GM18951 (cell line): ENCODE data around the gene STX5.
"Not testable (repeated sequence)": the region's sequence is repeated elsewhere in the genome, so short reads cannot be mapped to it uniquely, and the experiment has no call there.

Experiments used
- POLR2A ChIP-seq: IDR thresholded peaks from 4 replicates; pipeline ENCODE4 v1.6.1; 2011; ENCODE audit warnings: mild to moderate bottlenecking; ENCODE audit not compliant: insufficient read length, insufficient read depth; ENCODE audit errors: extremely low read depth
- in situ Hi-C: fragments of 300-500 bp; cut with MboI; formaldehyde crosslinking; loops from one replicate; pipeline ENCODE4 v1.12.0; 2022; ENCODE audit warnings: low sequenced_read_pairs, mixed read lengths, inconsistent platforms; ENCODE audit not compliant: unreplicated experiment

STX5 gene

GRCh38 chr11:62832336-62833234 is 734 bp upstream of the STX5 start, which contains the start of gene TEX54:
Gene TEX54 (minus strand): TSS chr11:62832841.
- TF ChIP-seq POLR2A = no peak
- in situ Hi-C loops = no loop called here

DNA sequence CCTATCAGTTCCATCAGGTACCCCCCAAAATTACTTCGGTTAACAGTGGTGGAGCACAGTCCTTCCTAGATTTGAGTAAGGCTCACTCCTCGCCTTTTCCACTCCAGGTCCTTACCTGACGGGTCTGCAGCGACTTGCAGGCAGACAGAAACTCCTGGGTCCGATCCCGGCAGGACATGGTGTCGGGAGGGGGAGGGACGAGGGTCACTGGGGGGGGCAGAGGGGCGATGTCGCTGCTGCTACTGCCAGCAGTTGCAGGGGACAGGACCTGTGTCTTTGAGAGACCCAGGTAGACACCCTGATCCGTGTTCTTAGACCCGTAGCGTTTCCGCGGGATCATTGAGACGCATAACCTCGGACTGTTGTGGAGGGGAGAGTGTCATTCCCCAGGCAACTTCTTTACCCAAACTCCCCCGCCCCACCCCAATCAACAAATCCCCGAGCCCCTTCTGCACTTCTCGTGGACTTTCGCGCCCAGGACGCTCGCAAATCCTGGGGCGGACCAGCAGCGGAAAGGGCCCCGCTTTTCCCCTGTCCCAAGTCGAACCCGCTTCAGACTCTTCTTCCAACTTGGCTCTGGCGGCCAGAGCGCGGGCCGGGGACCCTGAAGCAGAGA is 839 bp downstream of the STX5 start:
- in situ Hi-C loops = no loop called here
- TF ChIP-seq POLR2A = no peak

DNA sequence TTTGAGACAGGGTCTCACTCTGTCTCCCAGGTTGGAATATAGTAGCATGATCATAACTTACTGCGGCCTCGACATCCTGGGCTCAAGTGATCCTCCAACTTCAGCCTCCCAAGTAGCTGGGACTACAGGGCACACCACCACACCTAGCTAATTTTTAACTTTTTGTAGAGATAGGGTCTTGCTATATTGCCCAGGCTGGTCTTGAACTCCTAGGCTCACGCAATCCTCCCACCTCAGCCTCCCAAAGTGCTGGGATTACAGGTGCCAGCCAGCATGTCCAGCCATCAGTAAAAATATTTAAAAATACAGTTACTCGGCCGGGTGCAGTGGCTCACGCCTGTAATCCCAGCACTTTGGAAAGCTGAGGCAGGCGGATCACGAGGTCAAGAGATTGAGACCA is 3.7 kb downstream of the STX5 start:
- in situ Hi-C loops = not testable (repeated sequence)

- in situ Hi-C loops = no loop called here
- no peak for TF ChIP-seq POLR2A
Measured at GRCh38 chr11:62823677-62824076, 8.2 kb downstream of the STX5 start.

DNA sequence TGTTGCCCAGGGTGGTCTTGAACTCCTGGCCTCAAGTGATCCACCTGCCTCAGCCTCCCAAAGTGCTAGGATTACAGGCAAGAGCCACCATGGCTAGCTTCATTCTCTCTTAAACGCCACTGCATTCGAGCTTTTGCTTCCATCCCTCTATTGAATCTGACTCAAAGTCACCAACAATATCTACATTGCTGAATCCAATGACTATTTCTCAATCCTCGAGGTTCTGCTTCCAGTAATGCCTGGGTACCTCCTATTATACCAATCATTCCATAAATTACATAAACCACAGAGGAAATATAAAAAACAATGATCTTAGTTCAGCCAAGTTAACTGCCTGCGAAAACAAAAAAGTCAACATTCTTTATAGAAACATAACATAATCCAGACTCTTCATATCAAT is 14.7 kb downstream of the STX5 start:
- in situ Hi-C loops = no loop called here
- TF ChIP-seq POLR2A = no peak

DNA sequence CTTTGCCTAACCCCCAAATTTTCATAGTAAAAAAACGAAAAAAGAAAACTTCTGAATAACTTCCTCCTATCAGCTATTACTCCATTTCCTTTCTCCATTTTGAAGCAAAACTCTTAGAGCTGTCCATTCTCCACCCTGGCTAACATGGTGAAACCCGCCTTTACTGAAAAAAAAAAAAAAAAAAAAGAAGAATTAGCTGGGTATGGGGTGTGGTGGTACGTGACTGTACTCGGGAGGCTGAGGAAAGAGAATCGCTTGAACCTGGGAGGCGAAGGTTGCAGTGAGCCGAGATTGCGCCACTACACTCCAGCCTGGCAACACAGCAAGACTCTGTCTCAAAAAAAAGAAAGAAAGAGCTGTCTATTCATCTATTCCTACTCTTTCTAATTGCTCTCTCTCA is 15.3 kb downstream of the STX5 start:
- TF ChIP-seq POLR2A = no peak
- in situ Hi-C loops = no loop called here

DNA sequence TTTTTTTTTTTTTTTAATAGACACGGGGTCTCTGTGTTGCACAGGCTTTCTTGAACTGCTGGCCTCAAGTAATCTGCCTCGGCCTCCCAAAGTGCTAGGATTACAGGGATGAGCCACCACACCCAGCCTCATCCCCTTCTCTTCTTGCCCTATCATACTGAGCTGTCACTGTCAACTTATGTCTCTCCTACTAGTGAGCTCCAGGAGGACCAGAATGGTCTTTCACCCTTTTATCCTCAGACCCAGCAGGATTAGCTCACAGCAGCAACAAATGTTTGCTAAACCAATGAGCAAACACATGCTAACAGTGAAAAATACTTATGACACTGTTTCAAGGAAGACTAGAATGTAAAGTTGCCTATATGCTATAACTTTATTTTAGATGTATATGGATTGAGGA is 20.2 kb downstream of the STX5 start:
- in situ Hi-C loops = no loop called here
- no peak for TF ChIP-seq POLR2A

- in situ Hi-C loops = no loop called here
- TF ChIP-seq POLR2A = no peak
Measured at GRCh38 chr11:62810748-62811147, 21.1 kb downstream of the STX5 start.

DNA sequence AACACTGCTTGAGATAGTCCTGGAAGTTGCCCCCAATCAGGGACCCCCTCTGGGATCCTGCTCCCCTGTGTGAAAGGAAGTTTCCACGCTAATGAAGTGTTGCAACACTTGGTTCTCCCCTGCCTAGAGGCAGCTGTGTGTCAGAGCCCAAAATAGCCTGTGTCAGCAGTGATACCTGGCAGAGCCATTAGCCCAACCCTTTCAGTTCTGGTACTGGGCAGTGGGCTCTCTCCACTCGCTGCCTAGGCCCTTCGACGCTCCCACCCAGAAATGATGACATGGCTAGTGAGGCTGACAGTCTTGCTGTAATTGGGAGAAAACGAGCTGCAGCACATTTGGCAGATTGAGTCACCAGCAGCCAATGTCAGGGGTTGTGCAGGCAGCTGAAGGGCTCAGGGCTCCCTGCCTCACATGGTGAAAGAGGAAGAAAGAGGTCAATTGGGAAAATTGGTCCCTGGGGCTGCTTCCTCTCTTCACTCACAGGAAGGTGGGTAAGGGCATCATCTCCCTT is 25.2 kb downstream of the STX5 start:
- no peak for TF ChIP-seq POLR2A
- in situ Hi-C loops = no loop called here

DNA sequence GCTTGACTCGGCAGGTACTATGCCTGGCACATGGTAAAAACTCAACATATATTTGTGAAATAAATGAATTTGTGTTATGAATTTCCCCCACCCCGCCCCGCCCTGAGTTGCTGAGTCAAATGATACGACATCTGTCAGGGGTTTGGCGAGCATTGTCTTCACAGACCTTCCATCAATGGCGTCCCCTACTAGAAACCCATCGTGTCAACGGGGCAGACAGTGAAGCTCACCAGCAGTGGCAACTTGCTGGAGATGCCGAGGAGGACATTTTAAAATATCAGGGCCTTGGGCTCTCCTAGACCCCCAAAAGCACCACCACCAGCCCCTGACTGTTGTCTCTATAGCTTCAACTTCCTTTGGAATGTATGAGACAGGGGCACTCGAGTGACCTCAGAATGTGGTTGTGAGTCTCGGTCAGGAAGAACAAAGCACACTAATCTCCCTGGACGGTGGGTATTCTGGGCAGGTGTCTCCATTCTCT is 25.9 kb downstream of the STX5 start:
- in situ Hi-C loops = no loop called here

DNA sequence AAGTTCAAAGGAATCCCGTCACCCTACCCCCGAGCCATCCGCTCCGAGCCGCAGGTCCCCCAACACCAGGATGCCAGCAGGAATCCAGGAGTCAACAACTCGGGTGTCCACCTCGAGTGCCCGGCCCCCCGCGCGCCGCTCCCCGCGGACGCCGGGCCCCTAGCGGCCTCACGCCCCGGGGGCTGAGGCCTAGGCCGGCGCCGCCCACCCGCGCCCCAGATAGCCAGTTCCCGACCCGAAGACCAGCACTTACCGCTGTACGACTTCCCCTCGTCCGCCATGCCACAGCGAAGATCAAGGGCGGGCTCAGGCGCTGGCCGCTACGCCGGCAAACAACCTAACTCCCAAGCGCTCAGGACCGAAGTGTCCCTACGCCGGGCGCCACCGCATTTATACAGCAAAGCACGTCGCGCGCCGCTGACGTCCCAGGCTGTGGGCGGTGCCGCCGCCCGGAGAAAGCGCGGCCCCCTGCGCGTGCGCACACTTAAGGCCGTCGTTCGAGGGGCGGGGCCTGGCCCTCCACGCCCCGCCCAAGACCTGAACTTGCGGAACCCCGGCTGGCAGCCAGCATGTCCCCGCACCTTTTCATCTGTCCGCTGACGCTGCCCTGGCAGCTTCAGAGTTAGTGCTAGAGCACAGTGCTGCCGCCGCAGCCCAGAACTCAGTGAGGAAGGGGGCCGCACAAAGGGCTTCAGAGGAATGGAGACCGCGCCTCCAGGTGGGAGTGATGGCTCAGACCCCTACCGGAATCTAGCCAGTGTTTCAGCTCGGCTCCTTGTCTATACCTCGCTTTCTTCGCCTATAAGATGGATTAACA is 26.6 kb downstream of the STX5 start, which contains the start of gene NXF1:
NXF1 (minus strand) TSS at position 365 of the 817 bp plus-strand sequence; CDS start at position 281, 84 bp downstream.
- TF ChIP-seq POLR2A = peak; percentile 100
- in situ Hi-C loops = no loop called here

More for the DNA sequence above, 25.9 kb downstream of the STX5 start:
- TF ChIP-seq POLR2A = no peak

GRCh38 chr11:62804310-62805075 is 27.4 kb downstream of the STX5 start:
- in situ Hi-C loops = no loop called here
- TF ChIP-seq POLR2A = no peak
